Lower lobe of right lung (tissue), 2 donors: ENCODE measurements around the gene YY1AP1. TPM values are rescaled to one million over a fixed set of nuclear protein-coding genes. Genes with fewer than 3 reads are reported as not detected.
"Not testable (repeated sequence)": the region's sequence is repeated elsewhere in the genome, so short reads cannot be mapped to it uniquely, and the experiment has no call there.

Experiments used
- ATAC-seq, 2 donors: fragments of 200-7000 bp; cut with Tn5 transposase; one replicate each; pipeline ENCODE4 v1.9.1; 2020 to 2022; ENCODE audit warnings: mild to moderate bottlenecking in 2 of 2, moderate library complexity in 2 of 2
- DNase-seq: peaks from one replicate; pipeline ENCODE4 v3.0.0-alpha.2; 2020
- H3K27ac ChIP-seq: fragments of 200-600 bp; one replicate; pipeline ENCODE4 v1.8.0; 2022
- H3K27me3 ChIP-seq: fragments of 200-600 bp; one replicate; pipeline ENCODE4 v1.8.0; 2022; ENCODE audit warnings: low read depth
- H3K36me3 ChIP-seq: fragments of 200-600 bp; one replicate; pipeline ENCODE4 v1.8.0; 2022; ENCODE audit warnings: mild to moderate bottlenecking
- H3K4me1 ChIP-seq: fragments of 200-600 bp; one replicate; pipeline ENCODE4 v1.8.0; 2022
- H3K4me3 ChIP-seq: fragments of 200-600 bp; one replicate; pipeline ENCODE4 v1.8.0; 2022; ENCODE audit warnings: mild to moderate bottlenecking
- H3K9me3 ChIP-seq: fragments of 200-600 bp; one replicate; pipeline ENCODE4 v1.8.0; 2022
- intact Hi-C: fragments of 100-400 bp; cut with DNase I; formaldehyde crosslinking; loops from one replicate; pipeline ENCODE4 v1.11.0; 2022
- total RNA-seq: library from RNA; stranded (reverse); fragmentation: NEBNext Ultra II Directional; extraction: Animal tissue kit (Norgen Biotek cat#: 25700); gene quantifications from one replicate; pipeline ENCODE4 v1.2.1, GENCODE V29; 2021
- TF ChIP-seq, protein P1 (sequence below): fragments of 200-600 bp; IDR thresholded peaks from one replicate; pipeline ENCODE4 v1.8.0; 2022; ENCODE audit warnings: antibody characterized with exemption, mild to moderate bottlenecking
- donor health status: DM: no; HTN: yes; CAD: no; lungs with severe emphysema.

YY1AP1 gene
- total RNA-seq, 1 donor from 2014 or later, result 55.3 TPM

DNA sequence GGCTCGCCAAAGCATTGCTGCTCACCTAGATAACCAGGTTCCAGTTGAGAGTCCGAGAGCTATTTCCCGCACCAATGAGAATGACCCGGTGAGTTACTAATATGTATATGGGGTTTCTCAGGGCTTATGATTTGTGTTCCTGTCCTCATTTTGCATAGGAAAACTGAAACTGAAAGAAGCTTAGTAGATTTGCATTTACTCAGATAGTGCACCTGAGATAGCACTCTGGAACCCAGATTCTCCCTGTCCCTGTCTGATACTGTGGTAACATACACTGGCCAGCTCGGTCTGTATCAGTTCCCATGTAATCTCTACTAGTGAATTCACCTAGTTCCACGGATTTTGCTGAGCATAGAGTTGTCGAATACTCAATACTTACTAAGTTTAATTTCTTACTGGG, 28.5 kb upstream of the YY1AP1 start:
- no peaks in the 10 kb centered on the region for H3K4me1 ChIP-seq
- H3K36me3 ChIP-seq, result peaks cover 57% of the 10 kb centered on the region
- TF ChIP-seq, protein P1, sequence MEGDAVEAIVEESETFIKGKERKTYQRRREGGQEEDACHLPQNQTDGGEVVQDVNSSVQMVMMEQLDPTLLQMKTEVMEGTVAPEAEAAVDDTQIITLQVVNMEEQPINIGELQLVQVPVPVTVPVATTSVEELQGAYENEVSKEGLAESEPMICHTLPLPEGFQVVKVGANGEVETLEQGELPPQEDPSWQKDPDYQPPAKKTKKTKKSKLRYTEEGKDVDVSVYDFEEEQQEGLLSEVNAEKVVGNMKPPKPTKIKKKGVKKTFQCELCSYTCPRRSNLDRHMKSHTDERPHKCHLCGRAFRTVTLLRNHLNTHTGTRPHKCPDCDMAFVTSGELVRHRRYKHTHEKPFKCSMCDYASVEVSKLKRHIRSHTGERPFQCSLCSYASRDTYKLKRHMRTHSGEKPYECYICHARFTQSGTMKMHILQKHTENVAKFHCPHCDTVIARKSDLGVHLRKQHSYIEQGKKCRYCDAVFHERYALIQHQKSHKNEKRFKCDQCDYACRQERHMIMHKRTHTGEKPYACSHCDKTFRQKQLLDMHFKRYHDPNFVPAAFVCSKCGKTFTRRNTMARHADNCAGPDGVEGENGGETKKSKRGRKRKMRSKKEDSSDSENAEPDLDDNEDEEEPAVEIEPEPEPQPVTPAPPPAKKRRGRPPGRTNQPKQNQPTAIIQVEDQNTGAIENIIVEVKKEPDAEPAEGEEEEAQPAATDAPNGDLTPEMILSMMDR, result no peak
- H3K27ac ChIP-seq, result no peak overlapping the region
- no peak overlapping the region for H3K4me3 ChIP-seq
- no peaks in the 10 kb centered on the region for H3K9me3 ChIP-seq
- DNase-seq (no peak), ATAC-seq (no peak)
- H3K27me3 ChIP-seq, result no peaks in the 10 kb centered on the region
- intact Hi-C loops, result no loop called here

DNA sequence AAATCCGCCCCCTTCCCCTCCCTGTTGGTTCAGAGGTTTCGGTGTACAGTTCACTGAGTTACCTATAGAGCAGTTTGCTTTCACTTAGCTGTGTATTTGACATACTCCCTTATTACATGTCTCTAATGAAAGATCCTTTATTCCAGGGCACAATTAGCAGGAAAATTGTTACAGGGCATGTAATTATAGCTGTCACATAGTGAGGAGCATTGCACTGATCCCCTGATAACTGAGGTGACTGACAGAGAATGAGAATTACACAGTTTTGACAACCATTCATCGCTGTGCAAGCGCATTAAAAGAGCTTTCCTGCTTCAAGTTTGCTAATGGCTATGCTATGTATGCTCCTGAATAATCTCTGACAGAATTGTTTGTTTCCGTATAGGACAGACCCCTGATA, 27.2 kb upstream of the YY1AP1 start:
- Histone ChIP-seq H3K9me3 (no peaks in the 10 kb centered on the region), H3K4me1 (no peaks in the 10 kb centered on the region), H3K27ac (no peak overlapping the region), H3K27me3 (no peaks in the 10 kb centered on the region), H3K4me3 (no peak overlapping the region), H3K36me3 (peaks cover 48% of the 10 kb centered on the region)
- intact Hi-C loops, result no loop called here
- DNase-seq, result no peak
- TF ChIP-seq, protein P1, result no peak
- no peak for ATAC-seq

DNA sequence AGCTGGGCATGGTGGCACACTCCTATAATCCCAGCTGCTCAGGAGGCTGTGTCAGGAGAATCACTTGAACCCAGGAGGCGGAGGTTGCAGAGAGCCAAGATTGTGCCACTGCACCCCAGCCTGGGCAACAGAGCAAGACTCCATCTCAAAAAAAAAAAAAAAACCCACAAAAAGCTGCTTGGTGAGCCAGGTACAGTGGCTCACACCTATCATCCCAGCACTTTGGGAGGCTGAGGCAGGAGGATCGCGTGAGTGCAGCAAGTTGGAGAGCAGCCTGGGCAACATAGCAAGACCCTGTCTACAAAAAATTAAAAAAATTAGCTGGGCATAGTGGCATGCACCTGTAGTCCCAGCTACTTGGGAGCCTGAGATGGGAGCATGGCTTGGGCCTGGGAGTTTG, 26.5 kb upstream of the YY1AP1 start:
- DNase-seq, ATAC-seq, H3K27me3 ChIP-seq, H3K9me3 ChIP-seq, H3K27ac ChIP-seq, intact Hi-C loops, H3K4me3 ChIP-seq, H3K4me1 ChIP-seq: not testable (repeated sequence)
- peaks cover 50% of the 10 kb centered on the region for H3K36me3 ChIP-seq

DNA sequence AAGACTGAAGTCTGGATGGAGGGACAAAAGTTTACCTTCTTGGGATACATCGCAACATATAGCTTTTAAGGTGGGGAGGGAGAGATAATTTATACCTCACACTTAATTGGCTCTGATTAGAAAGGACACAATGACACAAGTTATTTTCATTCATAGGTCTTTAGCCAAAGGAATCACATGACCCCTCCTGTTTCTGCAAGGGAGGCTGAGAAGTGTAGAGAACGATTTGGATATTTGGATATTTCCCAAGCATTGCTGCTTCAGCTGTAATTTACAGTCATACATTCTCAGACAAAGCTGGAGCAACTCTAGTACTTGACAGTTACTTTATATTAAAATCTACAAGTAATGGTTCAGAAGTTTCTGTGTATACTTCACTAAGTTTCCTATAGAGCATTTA, 24.5 kb upstream of the YY1AP1 start:
- no peak overlapping the region for H3K4me3 ChIP-seq
- DNase-seq (no peak), ATAC-seq (no peak)
- H3K36me3 ChIP-seq, result peaks cover 35% of the 10 kb centered on the region
- TF ChIP-seq, protein P1, result no peak
- no peaks in the 10 kb centered on the region for H3K27me3 ChIP-seq
- intact Hi-C loops, result no loop called here
- no peak overlapping the region for H3K27ac ChIP-seq
- H3K4me1 ChIP-seq, result no peaks in the 10 kb centered on the region
- no peaks in the 10 kb centered on the region for H3K9me3 ChIP-seq

DNA sequence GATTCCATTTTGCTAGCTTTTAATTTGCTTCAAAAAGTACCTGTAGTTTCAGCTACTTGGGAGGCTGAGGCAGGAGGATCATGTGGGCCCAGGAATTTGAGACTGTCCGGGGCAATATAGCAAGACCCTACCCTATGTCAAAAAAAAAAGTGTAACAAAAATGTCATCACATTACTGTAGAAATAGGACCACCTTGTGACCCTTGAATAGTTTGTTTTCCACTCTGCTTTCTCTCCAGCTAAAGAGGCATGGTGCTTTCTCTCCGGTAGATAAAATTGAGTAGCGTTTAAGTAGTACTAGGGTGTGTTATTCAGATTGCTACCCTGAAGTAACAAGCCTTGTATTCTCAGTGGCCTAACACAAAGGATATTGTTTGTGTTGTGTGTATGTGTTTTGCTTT, 24.1 kb upstream of the YY1AP1 start:
- H3K27me3 ChIP-seq, H3K4me3 ChIP-seq, ATAC-seq, DNase-seq, H3K4me1 ChIP-seq, H3K9me3 ChIP-seq, H3K27ac ChIP-seq, intact Hi-C loops: not testable (repeated sequence)
- peaks cover 31% of the 10 kb centered on the region for H3K36me3 ChIP-seq

DNA sequence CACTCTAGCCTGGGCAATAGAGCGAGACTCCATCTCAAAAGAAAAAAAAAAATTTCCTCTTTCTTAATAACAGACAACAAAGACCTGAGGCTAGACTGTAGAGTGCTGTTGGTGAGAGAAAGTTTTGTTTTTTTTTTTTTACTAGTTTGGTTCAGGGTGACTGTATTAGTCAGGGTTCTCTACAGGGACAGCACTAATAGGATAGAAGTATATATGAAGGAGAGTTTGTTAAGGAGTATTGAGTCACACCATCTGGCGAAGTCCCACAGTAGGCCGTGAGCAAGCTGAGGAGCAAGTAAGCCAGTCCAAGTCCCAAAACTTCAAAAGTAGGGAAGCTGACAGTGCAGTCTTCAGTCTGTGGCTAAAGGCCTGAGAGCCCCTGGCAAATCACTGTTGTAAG, 22.9 kb upstream of the YY1AP1 start:
- H3K36me3 ChIP-seq, result peaks cover 24% of the 10 kb centered on the region
- H3K4me3 ChIP-seq, H3K4me1 ChIP-seq, ATAC-seq, H3K27ac ChIP-seq, intact Hi-C loops, H3K9me3 ChIP-seq, H3K27me3 ChIP-seq, DNase-seq: not testable (repeated sequence)

DNA sequence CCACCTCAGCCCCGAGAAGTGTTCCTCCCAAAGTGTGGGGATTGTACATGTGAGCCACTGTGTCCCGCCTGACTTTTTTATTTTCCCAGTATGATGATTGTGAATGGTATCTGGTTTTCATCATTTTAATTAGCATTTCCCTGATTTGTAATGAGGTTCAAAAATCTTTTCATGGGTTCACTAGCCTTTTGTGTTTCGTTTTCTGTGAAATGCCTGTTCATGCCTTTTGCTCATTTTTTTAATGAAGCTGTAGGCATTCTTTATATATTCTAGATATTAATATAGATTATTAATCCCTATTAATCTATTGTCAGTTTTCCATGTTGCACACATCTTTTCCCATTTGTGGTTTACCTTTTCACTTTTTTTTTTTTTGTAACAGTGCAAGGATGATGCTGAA, 20.8 kb upstream of the YY1AP1 start:
- intact Hi-C loops, result no loop called here
- Histone ChIP-seq H3K36me3 (peaks cover 21% of the 10 kb centered on the region), H3K27ac (no peak overlapping the region), H3K4me3 (no peak overlapping the region), H3K27me3 (no peaks in the 10 kb centered on the region), H3K4me1 (no peaks in the 10 kb centered on the region), H3K9me3 (no peaks in the 10 kb centered on the region)
- no peak for DNase-seq
- ATAC-seq, result no peak
- TF ChIP-seq, protein P1, result no peak
